Endothelial cell of umbilical vein (primary cell): ENCODE data around the gene SPATS1. TPM values are rescaled to one million over a fixed set of nuclear protein-coding genes. Genes with fewer than 3 reads are reported as not detected.

ENCODE experiments used
- BruUV-seq: library from RNA; stranded (reverse); fragments of 400-500 nt; replicated peaks from 2 replicates; lab custom pipeline; 2021; lab: Mats Ljungman, UMichigan
- CTCF ChIA-PET: fragments of 300-600, 350-600 bp; sonication (Branson Sonifier 250); formaldehyde crosslinking; loops from one replicate; lab custom pipeline; 2021; ENCODE audit warnings: antibody characterized with exemption, inconsistent platforms; lab: Charles Lee
- POLR2A ChIA-PET: fragments of 300-600, 350-600 bp; sonication (Branson Sonifier 250); formaldehyde crosslinking; loops from one replicate; lab custom pipeline; 2021; ENCODE audit warnings: antibody characterized with exemption, inconsistent platforms; lab: Charles Lee
- DNase-seq: peaks from one replicate; pipeline ENCODE4 v3.0.0-alpha.2; 2011; ENCODE audit warnings: low read depth, low spot score
- FAIRE-seq: peaks from 2 replicates; lab custom pipeline; 2011; peaks lifted over from hg19 to GRCh38; lab: Jason Lieb, UNC
- H2AFZ ChIP-seq: 2 replicates; pipeline ENCODE4 v1.6.0; 2012; ENCODE audit warnings: low read depth, low read length, control low read depth, inconsistent platforms
- H3K27ac ChIP-seq: 2 replicates; pipeline ENCODE4 v1.5.1; 2011; ENCODE audit warnings: low read depth, mild to moderate bottlenecking, control low read depth, low read length, moderate library complexity; ENCODE audit not compliant: insufficient read depth
- H3K27me3 ChIP-seq, 2 experiments: 2 replicates each; pipeline versions ENCODE4 v1.6.0 to v1.6.1; 2011; ENCODE audit warnings: low read length in 2 of 2, mixed read lengths in 1 of 2; ENCODE audit not compliant: control insufficient read depth in 2 of 2, insufficient read depth in 2 of 2
- H3K36me3 ChIP-seq, 2 experiments: 2 replicates in 1 of 2; 3 replicates in 1 of 2; pipeline ENCODE4 v1.5.1; 2011; ENCODE audit warnings: low read length in 2 of 2, mild to moderate bottlenecking in 1 of 2, moderate library complexity in 1 of 2; ENCODE audit not compliant: control insufficient read depth in 2 of 2, insufficient read depth in 2 of 2; ENCODE audit errors: extremely low read depth in 1 of 2
- H3K4me1 ChIP-seq: 3 replicates; pipeline ENCODE4 v1.5.1; 2011; ENCODE audit warnings: mild to moderate bottlenecking, low read length; ENCODE audit not compliant: control insufficient read depth, insufficient read depth; ENCODE audit errors: extremely low read depth
- H3K4me2 ChIP-seq: 2 replicates; pipeline ENCODE4 v1.6.1; 2011; ENCODE audit warnings: low read length, control low read depth, mixed read lengths; ENCODE audit not compliant: insufficient read depth
- H3K4me3 ChIP-seq, 3 experiments: fragments of 200-600 bp in 1 of 3; sonication (generic), shearing (Covaris generic) in 1 of 3; replicated peaks in 1 of 3; 2 replicates each; pipeline ENCODE4 v1.5.1; 2011 to 2016; ENCODE audit warnings: control low read depth in 3 of 3, low read length in 3 of 3, mild to moderate bottlenecking in 2 of 3, inconsistent platforms in 1 of 3, low read depth in 1 of 3, moderate library complexity in 1 of 3; ENCODE audit not compliant: insufficient read depth in 1 of 3
- H3K79me2 ChIP-seq: 2 replicates; pipeline ENCODE4 v1.6.0; 2012; ENCODE audit warnings: low read length, inconsistent platforms; ENCODE audit not compliant: control insufficient read depth, insufficient read depth
- H3K9ac ChIP-seq: replicated peaks from 2 replicates; pipeline ENCODE3; 2011; ENCODE audit warnings: low read length, control low read depth; ENCODE audit not compliant: insufficient read depth; ENCODE audit errors: extremely low read depth
- H3K9me1 ChIP-seq: replicated peaks from 3 replicates; pipeline ENCODE4 v1.6.0; 2011; ENCODE audit warnings: mild to moderate bottlenecking, low read length; ENCODE audit not compliant: control insufficient read depth, insufficient read depth; ENCODE audit errors: extremely low read depth
- H3K9me3 ChIP-seq: replicated peaks from 2 replicates; pipeline ENCODE4 v1.5.1; 2012; ENCODE audit warnings: low read length, inconsistent platforms; ENCODE audit not compliant: control insufficient read depth, insufficient read depth
- H4K20me1 ChIP-seq: replicated peaks from 2 replicates; pipeline ENCODE3; 2011; ENCODE audit warnings: mild to moderate bottlenecking, low read length; ENCODE audit not compliant: control insufficient read depth, insufficient read depth; ENCODE audit errors: extremely low read depth
- EZH2 ChIP-seq: IDR thresholded peaks from 2 replicates; pipeline ENCODE4 v1.6.1; 2012; ENCODE audit warnings: borderline replicate concordance, low read depth, mild to moderate bottlenecking, moderate library complexity, low read length, inconsistent platforms; ENCODE audit not compliant: severe bottlenecking
- FOS ChIP-seq: IDR thresholded peaks from 2 replicates; pipeline ENCODE4 v1.6.1; 2011; ENCODE audit warnings: mild to moderate bottlenecking, low read length, moderate library complexity, borderline replicate concordance; ENCODE audit not compliant: insufficient read depth
- GATA2 ChIP-seq: IDR thresholded peaks from 2 replicates; pipeline ENCODE4 v1.7.0; 2011; ENCODE audit warnings: low read depth, mild to moderate bottlenecking, moderate library complexity, mixed read lengths, low read length; ENCODE audit not compliant: insufficient read length, insufficient read depth
- JUN ChIP-seq: IDR thresholded peaks from 2 replicates; pipeline ENCODE4 v1.6.1; 2011; ENCODE audit warnings: borderline replicate concordance, low read depth; ENCODE audit not compliant: insufficient read length, insufficient read depth
- MYC ChIP-seq: IDR thresholded peaks from one replicate; pipeline ENCODE4 v1.6.1; 2011; ENCODE audit warnings: mild to moderate bottlenecking, low read depth, low read length
- POLR2A ChIP-seq: IDR thresholded peaks from 2 replicates; pipeline ENCODE4 v1.6.1; 2012; ENCODE audit warnings: low read depth, mild to moderate bottlenecking, control low read depth, low read length
- POLR2AphosphoS5 ChIP-seq: IDR thresholded peaks from 2 replicates; pipeline ENCODE4 v1.6.1; 2012; ENCODE audit warnings: low read depth, mild to moderate bottlenecking, control low read depth, low read length, moderate library complexity; ENCODE audit not compliant: insufficient read depth
- dilution Hi-C: fragments of 300-500 bp; cut with MboI; formaldehyde crosslinking; loops from one replicate; pipeline ENCODE4 v1.15.0; 2019; ENCODE audit warnings: low sequenced_read_pairs; ENCODE audit not compliant: extremely low pct_ligation_motif_present
- intact Hi-C: fragments of 100-400 bp; cut with micrococcal nuclease; formaldehyde crosslinking; loops from one replicate; pipeline ENCODE4 v1.10.0; 2022
- polyA plus RNA-seq, 4 experiments: library from polyadenylated mRNA; depleted of rRNA in 3 of 4; stranded (reverse) in 3 of 4; unstranded in 1 of 4; fragments of >200 nt; gene quantifications; 2 replicates each; pipeline versions ENCODE4 v1.2.1 to v1.2.3, GENCODE V29; 2011 to 2012; ENCODE audit warnings: missing spikeins in 1 of 4
- total RNA-seq: library from RNA; stranded (reverse); gene quantifications from 2 replicates; pipeline ENCODE4 v1.2.3, GENCODE V29; 2021
- TF ChIP-seq, protein P1 (sequence below): IDR thresholded peaks from 2 replicates; pipeline ENCODE4 v1.6.1; 2011; ENCODE audit not compliant: insufficient read depth, insufficient read length
- TF ChIP-seq, protein P2 (sequence below), 2 donors: IDR thresholded peaks; 1 replicate in 1 of 2; 2 replicates in 1 of 2; pipeline ENCODE4 v1.5.1; 2011; ENCODE audit warnings: low read length in 2 of 2, mild to moderate bottlenecking in 2 of 2, moderate library complexity in 2 of 2, control low read depth in 1 of 2, inconsistent platforms in 1 of 2, low read depth in 1 of 2; ENCODE audit not compliant: insufficient read depth in 1 of 2; ENCODE audit errors: extremely low read depth in 1 of 2

The SPATS1 gene
- total and polyA plus RNA-seq, 2 donors (not counting 3 experiments of a cell fraction or from before 2014, with no cell fraction given), result not detected

GRCh38 chr6:44298864-44299263 is 43.6 kb upstream of the SPATS1 start:
- ChIA-PET POLR2A (no interaction called here), CTCF (interaction anchor here (0.7 to 1.6 kb wide), 2 partner anchors 14 to 31 kb away, joined by 3 to 4 read pairs; partner anchors contain the start of gene AARS2)
- dilution Hi-C loops, result no loop called here
- Histone ChIP-seq H2AFZ (no peak overlapping the region), H3K27me3 (peaks cover 30 to 37% of the 10 kb centered on the region in 2 experiments), H3K9ac (no peak overlapping the region), H3K4me2 (no peak overlapping the region), H3K9me3 (no peaks in the 10 kb centered on the region), H3K9me1 (no peaks in the 10 kb centered on the region), H3K79me2 (no peaks in the 10 kb centered on the region), H3K4me1 (peaks cover 6% of the 10 kb centered on the region), H3K27ac (no peak overlapping the region), H3K4me3 (no peak overlapping the region), H4K20me1 (no peaks in the 10 kb centered on the region), H3K36me3 (peaks cover 13 to 31% of the 10 kb centered on the region in 2 experiments)
- TF ChIP-seq GATA2, result no peak
- no peak for TF ChIP-seq POLR2AphosphoS5
- TF ChIP-seq EZH2, result no peak
- no peak for TF ChIP-seq POLR2A
- no peak for TF ChIP-seq JUN
- TF ChIP-seq FOS, result no peak
- TF ChIP-seq, protein P1, sequence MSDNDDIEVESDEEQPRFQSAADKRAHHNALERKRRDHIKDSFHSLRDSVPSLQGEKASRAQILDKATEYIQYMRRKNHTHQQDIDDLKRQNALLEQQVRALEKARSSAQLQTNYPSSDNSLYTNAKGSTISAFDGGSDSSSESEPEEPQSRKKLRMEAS, result no peak
- TF ChIP-seq, protein P2, sequence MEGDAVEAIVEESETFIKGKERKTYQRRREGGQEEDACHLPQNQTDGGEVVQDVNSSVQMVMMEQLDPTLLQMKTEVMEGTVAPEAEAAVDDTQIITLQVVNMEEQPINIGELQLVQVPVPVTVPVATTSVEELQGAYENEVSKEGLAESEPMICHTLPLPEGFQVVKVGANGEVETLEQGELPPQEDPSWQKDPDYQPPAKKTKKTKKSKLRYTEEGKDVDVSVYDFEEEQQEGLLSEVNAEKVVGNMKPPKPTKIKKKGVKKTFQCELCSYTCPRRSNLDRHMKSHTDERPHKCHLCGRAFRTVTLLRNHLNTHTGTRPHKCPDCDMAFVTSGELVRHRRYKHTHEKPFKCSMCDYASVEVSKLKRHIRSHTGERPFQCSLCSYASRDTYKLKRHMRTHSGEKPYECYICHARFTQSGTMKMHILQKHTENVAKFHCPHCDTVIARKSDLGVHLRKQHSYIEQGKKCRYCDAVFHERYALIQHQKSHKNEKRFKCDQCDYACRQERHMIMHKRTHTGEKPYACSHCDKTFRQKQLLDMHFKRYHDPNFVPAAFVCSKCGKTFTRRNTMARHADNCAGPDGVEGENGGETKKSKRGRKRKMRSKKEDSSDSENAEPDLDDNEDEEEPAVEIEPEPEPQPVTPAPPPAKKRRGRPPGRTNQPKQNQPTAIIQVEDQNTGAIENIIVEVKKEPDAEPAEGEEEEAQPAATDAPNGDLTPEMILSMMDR (IDR thresholded peaks at IDR 0.05; ENCODE audit: extremely low read depth in 1 of 2, insufficient read depth in 1 of 2, low read depth in 1 of 2, low read length in 2 of 2), result no peak
- no peak for TF ChIP-seq MYC
- DNase-seq (no peak), FAIRE-seq (no peak)
- BruUV-seq, result no TSS peak
- intact Hi-C loops, result no loop called here
